ENCODE results near the gene TMLHE. TPM values are rescaled to one million over a fixed set of nuclear protein-coding genes. Genes with fewer than 3 reads are reported as not detected.
"Not testable (repeated sequence)": the region's sequence is repeated elsewhere in the genome, so short reads cannot be mapped to it uniquely, and the experiment has no call there.

Gene TMLHE
- total and polyA plus RNA-seq, 2 experiments from 2014 or later, result 5.9 to 11.5 TPM

- DNase-seq; H3K36me3 ChIP-seq (ENCODE audit: low read depth); H3K79me2 ChIP-seq (ENCODE audit: insufficient read depth); H3K4me2 ChIP-seq (ENCODE audit: unreplicated experiment); in situ Hi-C loops (cut with MboI); H3F3A ChIP-seq (ENCODE audit: insufficient read depth); H3K9me2 ChIP-seq (ENCODE audit: insufficient read depth); H3K4me1 ChIP-seq (ENCODE audit: insufficient read depth); H3K4me3 ChIP-seq; H4K20me1 ChIP-seq (ENCODE audit: insufficient read depth); H3K9ac ChIP-seq; H3K9me3 ChIP-seq (ENCODE audit: low read depth); H3K27ac ChIP-seq; H2AFZ ChIP-seq; H3K27me3 ChIP-seq (replicated peaks; ENCODE audit: insufficient read depth): not testable (repeated sequence)
- WGBS, 2 experiments (ENCODE audit: low coverage in 1 of 2, low lambda C conversion rate in 2 of 2, missing lambda C conversion rate in 2 of 2), result no CpG with 5 or more reads among the region's 51 CpGs
Measured at GRCh38 chrX:155458471-155458870, 154.3 kb downstream of the TMLHE start, which contains the start of gene F8A3. F8A3 (minus strand) TSS chrX:155458620; CDS start chrX:155458600, 20 bp downstream.

- H3K27ac ChIP-seq; H3K9me2 ChIP-seq (ENCODE audit: insufficient read depth); H3K9me3 ChIP-seq (ENCODE audit: low read depth); H3F3A ChIP-seq (ENCODE audit: insufficient read depth); H3K4me1 ChIP-seq (ENCODE audit: insufficient read depth); H3K36me3 ChIP-seq (ENCODE audit: low read depth); DNase-seq; H4K20me1 ChIP-seq (ENCODE audit: insufficient read depth); H3K79me2 ChIP-seq (ENCODE audit: insufficient read depth); H3K4me3 ChIP-seq; in situ Hi-C loops (cut with MboI); H3K4me2 ChIP-seq (ENCODE audit: unreplicated experiment); H3K27me3 ChIP-seq (replicated peaks; ENCODE audit: insufficient read depth); H3K9ac ChIP-seq; H2AFZ ChIP-seq: not testable (repeated sequence)
- no CpG with 5 or more reads among the region's 97 CpGs for WGBS, 2 experiments (ENCODE audit: low coverage in 1 of 2, low lambda C conversion rate in 2 of 2, missing lambda C conversion rate in 2 of 2)
Measured at GRCh38 chrX:155457761-155458447, 154.8 kb downstream of the TMLHE start.

- Histone ChIP-seq H2AFZ (no peak overlapping the region), H3K9ac (no peak overlapping the region), H3K36me3 (ENCODE audit: low read depth) (no peaks in the 10 kb centered on the region), H3K4me2 (ENCODE audit: unreplicated experiment) (no peak overlapping the region), H3K9me3 (ENCODE audit: low read depth) (no peaks in the 10 kb centered on the region), H3F3A (ENCODE audit: insufficient read depth) (no peaks in the 10 kb centered on the region), H3K27me3 (replicated peaks; ENCODE audit: insufficient read depth) (no peaks in the 10 kb centered on the region), H3K4me1 (ENCODE audit: insufficient read depth) (no peaks in the 10 kb centered on the region), H3K27ac (no peak overlapping the region), H4K20me1 (ENCODE audit: insufficient read depth) (no peaks in the 10 kb centered on the region), H3K4me3 (no peak overlapping the region), H3K79me2 (ENCODE audit: insufficient read depth) (no peaks in the 10 kb centered on the region), H3K9me2 (ENCODE audit: insufficient read depth) (no peaks in the 10 kb centered on the region)
- TF ChIP-seq EZH2 (IDR thresholded peaks at IDR 0.05; ENCODE audit: insufficient read depth, poor library complexity, severe bottlenecking), result no peak
- no peak for TF ChIP-seq EZH2phosphoT487 (IDR thresholded peaks at IDR 0.05; ENCODE audit: insufficient read depth, low read depth)
- in situ Hi-C loops (cut with MboI), result no loop called here
- no peak for DNase-seq
Measured at GRCh38 chrX:155441097-155441496, 171.7 kb downstream of the TMLHE start.

Small RNA genes within 50 kb of the gene (microRNA-seq; reads per million reads assigned to microRNA genes)
- gene MIR1184-3 (ENCODE audit: borderline number of aligned reads), result not detected

Small RNA genes within 50 kb of the gene (small RNA-seq; reads per million reads assigned to genes)
- gene MIR1184-3 (ENCODE audit: low read depth, low replicate concordance), result not detected

Other genes with a start within 250 kb of the TMLHE start
- gene F8A2, start 230.9 kb downstream of the TMLHE start, total RNA-seq (2014; rRNA removed; shearing (Covaris generic)), result not detected in 2 replicates
- gene F8A2, start 230.9 kb downstream of the TMLHE start, polyA plus RNA-seq (2016; fragmentation: Nextera tagmentation; extraction: Ambion mirVana), result not detected in 2 replicates
- gene F8A3, start 154.3 kb downstream of the TMLHE start, total RNA-seq (2014; rRNA removed; shearing (Covaris generic)), result 0.32 TPM in 1 of 2 replicates, not detected in the other
- gene F8A3, start 154.3 kb downstream of the TMLHE start, polyA plus RNA-seq (2016; fragmentation: Nextera tagmentation; extraction: Ambion mirVana), result 0.14 and 0.16 TPM in 2 replicates
- 0.38 and 0.65 TPM in 2 replicates for gene SPRY3, start 366 bp downstream of the TMLHE start, total RNA-seq (2014; rRNA removed; shearing (Covaris generic))
- gene SPRY3, start 366 bp downstream of the TMLHE start, polyA plus RNA-seq (2016; fragmentation: Nextera tagmentation; extraction: Ambion mirVana), result 0.20 and 0.21 TPM in 2 replicates